GM21619 (cell line): ENCODE measurements around the gene RBFOX2.

ENCODE experiments used
- ATAC-seq: cut with Tn5 transposase; IDR thresholded peaks from one replicate; pipeline ENCODE4 v1.9.1; 2021; ENCODE audit not compliant: unreplicated experiment

The RBFOX2 gene

GRCh38 chr22:35944458-35944857 lies 84.2 kb downstream of the RBFOX2 start:
- no peak for ATAC-seq

GRCh38 chr22:35940166-35940565 lies 88.5 kb downstream of the RBFOX2 start:
- no peak for ATAC-seq

DNA sequence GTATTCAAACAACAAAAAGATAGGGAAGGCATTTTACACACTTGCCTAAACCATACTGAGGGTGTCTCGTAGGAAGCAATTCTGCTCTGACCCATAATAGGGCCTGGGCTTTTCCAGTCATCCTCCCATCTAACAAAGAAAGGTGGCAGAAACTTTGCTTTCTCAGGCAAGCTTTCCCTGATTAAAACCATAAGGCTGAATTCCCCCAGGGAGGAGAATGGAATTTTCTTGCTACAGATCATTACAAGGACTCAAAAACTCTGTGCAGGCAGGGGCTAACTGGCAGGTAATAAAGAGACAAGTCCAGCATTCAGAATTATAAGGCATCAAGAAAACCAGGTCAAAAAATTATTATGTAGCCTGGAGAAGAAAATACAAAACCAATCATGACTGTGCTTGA lies 90.4 kb downstream of the RBFOX2 start:
- no peak for ATAC-seq

DNA sequence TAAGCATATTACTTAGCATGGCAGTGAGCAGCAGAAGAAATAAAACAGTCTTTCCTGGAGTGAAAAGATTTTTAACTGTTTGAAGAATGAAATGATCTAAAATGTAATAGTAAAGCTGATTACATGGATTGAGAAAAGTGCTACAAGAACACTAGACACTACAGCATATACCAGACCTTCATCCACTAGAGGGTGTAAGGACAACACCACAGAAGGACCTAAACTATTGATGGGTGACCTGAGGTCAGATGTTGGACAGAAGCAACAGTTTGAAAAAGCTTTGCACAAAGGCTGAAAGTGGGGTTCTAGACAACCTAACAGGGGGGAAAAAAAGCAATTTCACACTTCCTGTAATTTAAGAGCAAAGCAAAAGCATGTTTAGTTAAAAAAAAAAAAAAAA lies 97.7 kb downstream of the RBFOX2 start:
- no peak for ATAC-seq

DNA sequence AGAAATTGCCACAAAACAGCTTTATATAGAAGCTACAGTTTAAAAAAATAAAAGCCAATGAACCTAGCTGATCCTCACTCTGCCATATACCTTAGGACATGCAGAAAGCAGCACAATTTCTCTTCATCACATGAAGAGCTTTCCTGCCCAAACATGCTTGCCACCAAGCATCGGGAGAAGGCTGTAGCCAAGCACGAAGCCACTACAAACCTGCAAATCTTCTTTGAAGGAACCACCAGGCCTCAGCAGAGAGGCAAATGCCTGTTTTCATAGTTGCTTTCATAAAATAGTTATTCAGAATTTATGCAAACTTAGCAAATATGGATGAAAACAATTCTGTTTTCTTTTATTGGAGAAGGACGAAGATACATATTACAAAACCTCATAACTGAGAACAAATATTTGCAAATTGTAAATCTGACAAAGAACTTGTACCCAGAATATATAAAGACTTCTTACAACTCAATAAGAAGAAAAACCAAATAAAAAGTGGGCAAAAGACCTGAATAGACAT lies 100.3 kb downstream of the RBFOX2 start:
- ATAC-seq: no peak

- no peak for ATAC-seq
Measured at GRCh38 chr22:35923026-35923425, 105.6 kb downstream of the RBFOX2 start.

DNA sequence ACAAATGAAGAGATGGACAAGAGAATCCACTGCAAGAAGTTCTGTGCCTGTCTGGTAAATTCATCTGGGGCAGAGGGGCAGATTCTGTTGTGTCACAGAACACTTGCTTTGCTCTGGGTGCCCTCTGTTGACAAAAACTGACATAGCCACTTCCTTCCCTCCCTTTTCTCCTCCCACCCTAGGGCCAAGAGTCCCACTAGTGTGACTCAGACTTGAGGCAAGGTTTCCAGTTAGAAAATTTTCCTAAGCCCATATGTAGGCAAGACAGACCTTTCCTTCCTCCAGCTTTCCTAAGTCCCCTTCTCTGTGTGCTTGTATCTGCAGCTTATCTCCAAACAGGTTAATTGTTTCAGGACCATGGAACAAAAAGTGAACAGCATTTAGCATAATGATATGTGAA lies 106.8 kb downstream of the RBFOX2 start:
- no peak for ATAC-seq

- no peak for ATAC-seq
Measured at GRCh38 chr22:35921044-35921443, 107.6 kb downstream of the RBFOX2 start.

DNA sequence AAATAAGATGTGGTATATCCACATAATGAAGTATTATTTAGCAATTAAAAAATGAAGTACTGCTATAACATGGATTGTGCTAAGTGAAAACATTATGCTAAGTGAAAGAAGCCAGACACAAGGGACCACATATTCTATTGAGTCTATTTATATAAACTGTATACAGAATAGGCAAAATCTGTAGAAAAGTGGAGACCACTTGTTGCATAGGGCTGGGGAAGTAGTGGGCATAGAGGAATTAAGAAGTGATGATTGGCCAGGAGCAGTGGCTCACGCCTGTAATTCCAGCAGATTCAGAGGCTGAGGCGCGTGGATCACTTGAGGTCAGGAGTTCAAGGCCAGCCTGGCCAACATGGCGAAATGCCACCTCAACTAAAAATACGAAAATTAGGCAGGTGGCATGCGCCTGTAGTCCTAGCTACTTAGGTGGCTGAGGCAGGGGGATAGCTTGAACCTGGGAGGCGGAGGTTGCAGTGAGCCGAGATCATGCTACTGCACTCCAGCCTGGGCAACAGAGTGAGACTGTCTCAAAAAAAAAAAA lies 109.6 kb downstream of the RBFOX2 start:
- ATAC-seq: no peak

DNA sequence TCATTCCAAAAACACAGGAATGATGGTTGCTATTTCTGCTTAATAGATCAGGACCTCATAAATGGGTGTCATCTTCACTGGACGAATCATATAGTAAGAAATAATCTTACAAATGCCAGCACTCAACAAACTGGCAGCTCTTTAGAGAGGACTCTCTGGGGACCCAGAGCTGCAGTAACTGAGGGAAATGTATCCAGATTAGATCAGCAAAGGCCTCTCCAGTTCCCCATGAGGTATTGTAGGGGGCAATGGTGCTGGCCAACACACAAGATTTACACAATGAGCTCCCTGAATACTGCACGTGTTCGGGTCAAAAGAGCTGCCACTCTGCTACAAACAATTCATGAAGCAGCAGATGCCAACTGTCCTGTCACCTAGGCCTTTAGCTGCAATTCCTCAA lies 110.2 kb downstream of the RBFOX2 start:
- ATAC-seq: no peak

- no peak for ATAC-seq
Measured at GRCh38 chr22:35917651-35918050, 111.0 kb downstream of the RBFOX2 start.

- ATAC-seq: no peak
Measured at GRCh38 chr22:35915477-35916013, 113.1 kb downstream of the RBFOX2 start.

DNA sequence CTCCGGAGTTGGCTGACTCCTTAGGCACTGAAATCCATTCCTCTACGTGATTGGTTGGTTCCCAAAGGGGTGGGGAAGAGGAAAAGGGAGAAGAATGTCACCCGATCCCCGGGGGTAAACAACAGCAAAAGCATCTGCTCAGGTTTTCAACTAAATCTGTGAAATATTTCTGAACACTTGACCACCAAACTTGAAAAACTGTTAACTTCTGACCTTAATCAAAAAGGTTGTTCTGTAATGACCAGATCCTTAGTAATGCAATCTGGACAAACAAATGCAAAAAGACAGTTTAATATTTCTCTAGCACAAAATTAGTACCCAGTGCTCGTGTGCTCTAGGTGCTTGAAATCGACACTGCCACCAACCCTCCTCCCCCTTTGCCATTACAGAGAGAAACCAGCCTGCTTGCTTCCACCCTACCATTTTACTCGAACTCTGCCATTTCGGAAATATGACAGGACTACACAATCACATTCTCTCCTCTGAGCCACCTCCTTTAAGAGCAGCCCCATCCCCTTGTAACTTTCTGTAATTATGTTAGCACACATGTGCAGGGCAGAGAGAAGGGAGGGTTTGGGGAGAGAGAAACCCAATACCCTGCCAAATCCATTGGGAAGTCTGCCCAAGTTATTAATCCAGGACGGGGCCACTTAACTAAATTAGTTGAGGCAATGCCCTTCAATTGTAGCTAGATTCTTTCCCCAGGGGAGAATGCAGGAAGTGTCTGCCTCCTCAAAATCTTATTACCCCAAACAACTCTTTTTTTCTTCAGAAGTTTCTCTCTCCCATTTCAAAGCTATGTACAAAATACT lies 113.8 kb downstream of the RBFOX2 start:
- no peak for ATAC-seq

GRCh38 chr22:35914357-35914664 lies 114.3 kb downstream of the RBFOX2 start:
- ATAC-seq: no peak

- ATAC-seq: no peak
Measured at GRCh38 chr22:35913925-35914324, 114.7 kb downstream of the RBFOX2 start.

DNA sequence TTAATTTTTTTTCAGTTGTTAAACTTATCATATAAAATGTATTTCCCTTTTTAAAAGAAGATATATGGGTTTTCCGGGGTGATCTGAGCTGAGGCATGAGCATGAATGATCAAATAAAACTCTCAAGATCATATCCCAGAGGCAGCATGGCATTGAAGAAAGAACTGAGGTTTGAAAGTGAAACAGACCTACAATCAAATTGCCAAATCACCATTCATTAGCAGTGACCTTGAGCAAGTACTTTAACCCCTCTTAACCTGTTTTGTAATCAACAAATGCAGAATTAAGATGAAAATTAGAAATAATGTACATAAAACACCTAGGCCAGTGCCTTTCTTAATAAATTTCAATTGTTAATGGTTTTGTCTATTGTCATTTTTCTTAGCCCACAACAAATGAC lies 116.0 kb downstream of the RBFOX2 start:
- ATAC-seq: no peak

DNA sequence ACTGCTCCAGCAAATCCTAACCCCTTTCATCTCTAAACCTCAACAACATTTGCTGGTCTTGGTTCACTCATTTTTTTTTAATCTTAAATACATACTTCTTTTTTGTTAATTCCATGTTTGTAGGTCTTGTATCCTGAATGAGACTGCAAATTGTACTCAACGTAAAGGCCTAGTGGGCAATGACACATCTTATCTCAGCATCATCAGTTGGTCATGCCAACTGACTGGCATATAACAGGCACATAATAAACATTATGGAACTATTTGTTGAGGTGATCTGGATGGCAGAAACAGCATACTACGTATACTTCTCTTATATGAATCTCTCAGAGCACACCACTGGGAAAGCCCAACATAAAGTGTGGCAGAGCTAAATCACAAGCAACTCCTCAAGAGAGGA lies 116.7 kb downstream of the RBFOX2 start:
- no peak for ATAC-seq

DNA sequence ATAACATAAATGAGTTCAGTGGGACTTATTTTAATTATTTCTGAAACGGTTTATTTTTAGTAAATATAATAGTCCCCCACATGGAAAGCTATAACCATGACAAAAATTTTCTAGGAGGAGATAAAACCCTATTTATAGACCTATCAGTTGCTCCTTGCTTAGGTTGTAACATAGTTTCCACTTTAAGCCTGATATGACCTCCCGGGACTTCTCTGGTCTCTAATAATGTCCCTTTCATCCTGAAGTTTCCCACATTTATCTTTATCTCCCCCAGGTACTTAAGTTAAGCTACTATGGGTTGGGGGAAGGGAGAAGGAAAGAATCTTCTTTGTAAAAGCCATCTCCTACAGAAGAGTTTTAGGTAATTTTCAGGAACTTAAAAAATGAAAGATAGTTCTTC lies 117.7 kb downstream of the RBFOX2 start:
- no peak for ATAC-seq

DNA sequence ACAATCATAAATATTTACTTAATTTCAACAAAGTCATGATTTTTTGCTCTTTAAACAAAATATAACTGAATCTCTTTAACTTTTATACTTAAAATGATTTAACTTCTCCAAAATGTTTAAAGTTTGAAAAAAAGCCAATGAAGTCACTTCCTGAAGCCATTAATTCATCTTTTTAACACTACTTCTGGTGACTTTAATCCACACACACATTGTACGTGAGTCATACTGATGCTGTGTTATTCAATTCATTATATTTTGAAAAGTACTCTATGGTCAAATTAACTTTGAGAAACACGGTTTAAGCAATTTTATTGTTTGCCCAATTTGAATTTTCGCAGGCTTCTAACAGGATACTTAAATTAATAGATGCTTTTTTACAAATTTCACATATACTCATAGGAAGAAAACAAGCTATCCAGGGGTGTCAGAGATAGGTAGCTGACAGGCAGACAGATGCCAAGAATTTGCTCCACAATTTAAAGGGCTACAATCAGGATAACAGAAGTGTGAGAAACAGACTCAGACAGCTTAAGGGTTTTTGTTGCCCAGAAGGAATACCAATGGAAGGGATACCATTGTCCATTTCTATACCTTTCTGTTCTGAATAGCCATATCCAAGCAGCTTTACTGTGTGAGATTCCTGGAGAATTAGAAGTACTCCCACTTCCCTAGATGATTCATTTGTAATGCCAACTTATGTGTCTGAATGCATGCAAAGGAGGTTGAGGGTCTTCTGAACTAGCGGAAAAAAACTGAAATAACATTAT lies 118.4 kb downstream of the RBFOX2 start:
- ATAC-seq: no peak

- no peak for ATAC-seq
Measured at GRCh38 chr22:35905894-35906293, 122.7 kb downstream of the RBFOX2 start.

DNA sequence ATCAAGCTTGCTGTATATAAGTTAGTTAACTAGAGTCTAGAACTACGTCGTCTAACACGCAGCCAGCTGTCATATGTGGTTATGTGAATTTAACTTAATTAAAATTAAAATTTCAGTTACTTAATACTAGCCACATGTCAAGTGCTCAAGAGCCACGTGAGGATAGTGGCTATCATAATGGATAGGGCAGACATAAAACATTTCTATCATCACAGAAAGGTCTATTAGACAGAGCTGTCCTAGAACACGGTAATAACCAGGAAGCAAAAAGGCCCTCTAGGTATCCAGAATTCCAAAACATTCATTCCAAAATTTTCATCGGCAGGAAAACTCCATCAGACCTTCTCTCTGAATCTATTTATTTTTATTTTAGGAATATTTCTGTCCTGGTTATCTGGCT lies 123.9 kb downstream of the RBFOX2 start:
- no peak for ATAC-seq

DNA sequence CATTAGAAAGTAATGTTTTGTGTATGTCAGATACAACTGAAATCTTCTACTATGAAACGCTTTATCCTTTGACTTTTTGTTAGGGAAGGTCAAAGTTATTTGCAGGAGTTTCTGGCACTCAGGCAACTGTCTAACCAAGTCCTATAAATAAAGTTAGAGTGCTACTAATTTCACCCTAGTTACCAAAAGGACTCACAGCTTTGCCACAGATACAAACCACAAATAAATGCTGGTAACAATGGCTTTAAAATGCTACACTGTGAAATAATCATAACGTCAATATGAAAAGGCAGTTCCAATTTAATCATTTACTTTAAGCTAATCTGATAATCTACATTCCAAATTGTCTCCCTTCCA lies 124.3 kb downstream of the RBFOX2 start:
- ATAC-seq: no peak
